B cell (primary cell): ENCODE results near the gene CLCN7. TPM values are rescaled to one million over a fixed set of nuclear protein-coding genes. Genes with fewer than 3 reads are reported as not detected.

ENCODE experiments used
- ATAC-seq: fragments of 200-7000 bp; cut with Tn5 transposase; one replicate; pipeline ENCODE4 v1.10.0; 2021; ENCODE audit warnings: low read depth, mild to moderate bottlenecking, moderate number of reproducible peaks, moderate library complexity
- CTCF ChIA-PET: fragments of 350-600 bp; sonication (Branson Sonifier 250); formaldehyde crosslinking; loops from one replicate; lab custom pipeline; 2021; ENCODE audit warnings: antibody characterized with exemption, inconsistent platforms; lab: Charles Lee
- POLR2A ChIA-PET: fragments of 350-600 bp; sonication (Branson Sonifier 250); formaldehyde crosslinking; loops from one replicate; lab custom pipeline; 2021; ENCODE audit warnings: antibody characterized with exemption; lab: Charles Lee
- DNase-seq: peaks from one replicate; pipeline ENCODE4 v3.0.0; 2013
- H2AFZ ChIP-seq: 2 replicates; pipeline ENCODE4 v1.6.1; 2012; ENCODE audit warnings: mild to moderate bottlenecking, low read depth, low read length; ENCODE audit not compliant: insufficient read depth, poor library complexity, severe bottlenecking
- H3K27ac ChIP-seq, 2 donors: 1 replicate in 1 of 2; 2 replicates in 1 of 2; pipeline ENCODE4 v1.5.1; 2012 to 2013; ENCODE audit warnings: low read length in 2 of 2, mild to moderate bottlenecking in 2 of 2, moderate library complexity in 1 of 2
- H3K27me3 ChIP-seq, 4 experiments: fragments of 200-600 bp in 1 of 4; sonication (generic) in 1 of 4; replicated peaks in 1 of 4; 1 replicate in 2 of 4; 2 replicates in 2 of 4; pipeline versions ENCODE4 v1.6.1 to v1.7.0; 2013 to 2016; ENCODE audit warnings: low read length in 3 of 4, mild to moderate bottlenecking in 2 of 4, mixed read lengths in 1 of 4, moderate library complexity in 1 of 4; ENCODE audit not compliant: insufficient read depth in 4 of 4, control insufficient read depth in 3 of 4; ENCODE audit errors: control extremely low read depth in 1 of 4
- H3K36me3 ChIP-seq, 2 experiments: replicated peaks in 1 of 2; 1 replicate in 1 of 2; 2 replicates in 1 of 2; pipeline versions ENCODE4 v1.6.1 to v1.7.1; 2013; ENCODE audit warnings: low read length in 1 of 2; ENCODE audit not compliant: insufficient read depth in 2 of 2, control insufficient read depth in 1 of 2; ENCODE audit errors: control extremely low read depth in 1 of 2, extremely low read depth in 1 of 2
- H3K4me1 ChIP-seq, 2 donors: fragments of 200-600 bp in 1 of 2; sonication (generic) in 1 of 2; 1 replicate in 1 of 2; 2 replicates in 1 of 2; pipeline versions ENCODE4 v1.5.1 to v1.6.1; 2013 to 2017; ENCODE audit warnings: low read length in 2 of 2; ENCODE audit not compliant: control insufficient read depth in 2 of 2, insufficient read depth in 2 of 2
- H3K4me2 ChIP-seq: replicated peaks from 2 replicates; pipeline ENCODE3; 2012; ENCODE audit warnings: mild to moderate bottlenecking, low read depth, low read length; ENCODE audit not compliant: poor library complexity, severe bottlenecking
- H3K4me3 ChIP-seq, 5 experiments: fragments of 200-600 bp in 1 of 5; sonication (generic) in 1 of 5; 1 replicate in 3 of 5; 2 replicates in 2 of 5; pipeline versions ENCODE4 v1.5.1 to v1.7.0; 2011 to 2016; ENCODE audit warnings: low read length in 4 of 5, mild to moderate bottlenecking in 4 of 5, low read depth in 2 of 5, control low read depth in 1 of 5, moderate library complexity in 1 of 5; ENCODE audit not compliant: insufficient read depth in 1 of 5; ENCODE audit errors: control extremely low read depth in 1 of 5, extremely low read depth in 1 of 5
- H3K79me2 ChIP-seq: fragments of 200-600 bp; sonication (generic); one replicate; pipeline ENCODE4 v1.6.0; 2016; ENCODE audit warnings: low read length; ENCODE audit not compliant: control insufficient read depth, insufficient read depth
- H3K9ac ChIP-seq: fragments of 200-600 bp; sonication (generic); 2 replicates; pipeline ENCODE4 v1.6.1; 2017; ENCODE audit warnings: mild to moderate bottlenecking, low read length, moderate library complexity
- H3K9me3 ChIP-seq, 3 donors: one replicate each; pipeline versions ENCODE4 v1.6.1 to v1.7.1; 2013; ENCODE audit warnings: low read length in 2 of 3; ENCODE audit not compliant: control insufficient read depth in 2 of 3, insufficient read depth in 1 of 3; ENCODE audit errors: control extremely low read depth in 1 of 3
- H4K20me1 ChIP-seq: 2 replicates; pipeline ENCODE4 v1.6.0; 2012; ENCODE audit warnings: mild to moderate bottlenecking, low read length; ENCODE audit not compliant: insufficient read depth, control insufficient read depth, poor library complexity, severe bottlenecking
- H3K27ac Mint-ChIP-seq: one replicate; pipeline ENCODE4 v1.8.0; 2021; ENCODE audit warnings: mixed read lengths
- H3K27me3 Mint-ChIP-seq: one replicate; pipeline ENCODE4 v1.8.0; 2021; ENCODE audit warnings: mixed read lengths
- H3K4me1 Mint-ChIP-seq: one replicate; pipeline ENCODE4 v1.8.0; 2021; ENCODE audit warnings: mixed read lengths
- H3K4me3 Mint-ChIP-seq: one replicate; pipeline ENCODE4 v1.8.0; 2021; ENCODE audit warnings: mixed read lengths
- H3K9me3 Mint-ChIP-seq: one replicate; pipeline ENCODE4 v1.8.0; 2022; ENCODE audit warnings: mixed read lengths; ENCODE audit not compliant: insufficient read depth
- CTCF ChIP-seq: fragments of 200-600 bp; IDR thresholded peaks from one replicate; pipeline ENCODE4 v1.8.0; 2022; ENCODE audit warnings: antibody characterized with exemption, mild to moderate bottlenecking
- EZH2 ChIP-seq: IDR thresholded peaks from 2 replicates; pipeline ENCODE4 v1.6.1; 2012; ENCODE audit warnings: borderline replicate concordance, low read depth, mild to moderate bottlenecking, moderate library complexity, low read length; ENCODE audit not compliant: insufficient read depth, poor library complexity, severe bottlenecking
- WGBS: methylation state at CpG from one replicate; pipeline ENCODE4 v1.1.5; 2013; ENCODE audit warnings: missing lambda C conversion rate; ENCODE audit not compliant: insufficient coverage; 5-methylcytosine and 5-hydroxymethylcytosine counted together
- intact Hi-C: fragments of 100-400 bp; cut with micrococcal nuclease; formaldehyde crosslinking; loops from one replicate; pipeline ENCODE4 v1.10.0; 2022
- polyA plus RNA-seq: library from polyadenylated mRNA; depleted of rRNA; stranded (reverse); fragments of >200 nt; gene quantifications from 2 replicates; pipeline ENCODE4 v1.2.3, GENCODE V29; 2012
- total RNA-seq, 2 donors: library from RNA; stranded (reverse); fragments of 120-200 nt in 1 of 2; gene quantifications; 1 replicate in 1 of 2; 2 replicates in 1 of 2; pipeline versions ENCODE4 v1.2.3 to v1.2.4, GENCODE V29; 2013 to 2022

CLCN7 gene
- total and polyA plus RNA-seq, 2 donors (not counting 1 experiment from before 2014, with no cell fraction given): 215 to 274 TPM

GRCh38 chr16:1494129-1494640 lies 19.4 kb upstream of the CLCN7 start:
- peak overlapping the region; percentile 97 for H3K4me3 Mint-ChIP-seq
- H3K9ac ChIP-seq: peak overlapping the region; percentile 85
- H3K4me3 ChIP-seq: peak overlapping the region; percentile 36 to 87 (median 75)
- H3K36me3 ChIP-seq: peaks cover 0 to 34% of the 10 kb centered on the region in 2 experiments
- H3K4me1 ChIP-seq: peaks cover 17 to 25% of the 10 kb centered on the region in 2 donors
- intact Hi-C loops: loop anchor here (5.0 kb wide), 1 partner anchor 118 kb away; the partner anchor contains the start of genes CRAMP1 and IFT140
- H4K20me1 ChIP-seq: peaks cover 31% of the 10 kb centered on the region
- DNase-seq (no peak), ATAC-seq (no peak)
- no peaks in the 10 kb centered on the region for H3K27me3 Mint-ChIP-seq
- no peaks in the 10 kb centered on the region for H3K9me3 ChIP-seq
- H3K4me1 Mint-ChIP-seq: peaks cover 17% of the 10 kb centered on the region
- ChIA-PET POLR2A (interaction anchor here (0.7 to 2.9 kb wide), 5 partner anchors 21 to 123 kb away, joined by 3 to 21 read pairs (median 12); partner anchors contain the start of genes CCDC154 and UQCC4), CTCF (interaction anchor here (1.3 kb wide), 1 partner anchor 66 kb away, joined by 4 read pairs; no protein-coding TSS in a partner anchor)
- no peaks in the 10 kb centered on the region for H3K9me3 Mint-ChIP-seq
- no peaks in the 10 kb centered on the region for H3K27me3 ChIP-seq
- H2AFZ ChIP-seq: peak overlapping the region; percentile 90
- TF ChIP-seq EZH2: no peak
- no peak for TF ChIP-seq CTCF
- WGBS: 64% methylated on average over 25 of the region's 25 CpGs
- H3K27ac Mint-ChIP-seq: peak overlapping the region; percentile 79
- H3K4me2 ChIP-seq: peak overlapping the region; percentile 99
- peaks cover 59% of the 10 kb centered on the region for H3K79me2 ChIP-seq
- peak overlapping the region in 1 of 2 donors; percentile 96 for H3K27ac ChIP-seq

GRCh38 chr16:1493746-1494094 lies 18.9 kb upstream of the CLCN7 start:
- Histone ChIP-seq H3K27ac (peak overlapping the region; percentile 29 to 96), H3K27me3 (no peaks in the 10 kb centered on the region), H2AFZ (peak overlapping the region; percentile 90), H3K9me3 (no peaks in the 10 kb centered on the region), H3K4me1 (peaks cover 17 to 25% of the 10 kb centered on the region in 2 donors), H3K79me2 (peaks cover 57% of the 10 kb centered on the region), H3K4me3 (peak overlapping the region; percentile 36 to 87 (median 75)), H3K4me2 (peak overlapping the region; percentile 99), H3K9ac (peak overlapping the region; percentile 85), H3K36me3 (peaks cover 0 to 30% of the 10 kb centered on the region in 2 experiments), H4K20me1 (peaks cover 31% of the 10 kb centered on the region)
- ATAC-seq (no peak), DNase-seq (no peak)
- CTCF ChIA-PET: interaction anchor here (1.3 kb wide), 1 partner anchor 65 kb away, joined by 4 read pairs; no protein-coding TSS in a partner anchor
- WGBS: 1% methylated on average over 28 of the region's 30 CpGs
- intact Hi-C loops: loop anchor here (1.0 to 5.0 kb wide), 5 partner anchors 13 to 119 kb away; partner anchors contain the start of genes CLCN7, CRAMP1, IFT140 and UQCC4
- TF ChIP-seq EZH2: no peak
- no peak for TF ChIP-seq CTCF
- peak overlapping the region; percentile 79 for H3K27ac Mint-ChIP-seq
- H3K9me3 Mint-ChIP-seq: no peaks in the 10 kb centered on the region
- H3K4me3 Mint-ChIP-seq: peak overlapping the region; percentile 97
- POLR2A ChIA-PET: interaction anchor here (0.7 to 2.9 kb wide), 6 partner anchors 18 to 123 kb away, joined by 3 to 21 read pairs (median 8); partner anchors contain the start of genes CCDC154 and UQCC4
- H3K4me1 Mint-ChIP-seq: peaks cover 17% of the 10 kb centered on the region
- H3K27me3 Mint-ChIP-seq: no peaks in the 10 kb centered on the region
